Keratinocyte (primary cell): ENCODE results near the gene IL18RAP.

Experiments
- CTCF ChIP-seq, 3 experiments: IDR thresholded peaks in 1 of 3; conservative IDR thresholded peaks in 1 of 3; optimal IDR thresholded peaks in 1 of 3; 2 replicates in 2 of 3; 3 replicates in 1 of 3; pipeline versions ENCODE3 to v1.5.1; 2011; ENCODE audit warnings: low read length in 3 of 3, mild to moderate bottlenecking in 3 of 3, moderate library complexity in 2 of 3, control low read depth in 1 of 3, inconsistent platforms in 1 of 3; ENCODE audit not compliant: insufficient read depth in 2 of 3; ENCODE audit errors: extremely low read depth in 1 of 3
- EZH2 ChIP-seq: IDR thresholded peaks from one replicate; pipeline ENCODE4 v1.6.1; 2012; ENCODE audit warnings: inconsistent platforms, mild to moderate bottlenecking, low read length, moderate library complexity

- TF ChIP-seq CTCF (optimal IDR thresholded peaks at IDR 0.05 in 1 of 3, IDR thresholded peaks at IDR 0.05 in 1 of 3, conservative IDR thresholded peaks at IDR 0.05 in 1 of 3; ENCODE audit: extremely low read depth in 1 of 3, insufficient read depth in 2 of 3, low read length in 3 of 3) (no peak), EZH2 (no peak)
Measured at GRCh38 chr2:102376052-102376591, 46.8 kb upstream of the IL18RAP start.
